ENCODE measurements around the gene MAP1B.
A peak's percentile ranks its signal among the peaks of the same experiment; 100 is the strongest.

MAP1B gene

GRCh38 chr5:72133212-72133990 is 26.1 kb downstream of the MAP1B start:
- TF ChIP-seq CTCF (conservative IDR thresholded peaks at IDR 0.05) = no peak
- no peak overlapping the region for H3K27ac ChIP-seq

- TF ChIP-seq CTCF (conservative IDR thresholded peaks at IDR 0.05) = no peak
- no peak overlapping the region for H3K27ac ChIP-seq
Measured at GRCh38 chr5:72134226-72134899, 27.1 kb downstream of the MAP1B start.

- no peak overlapping the region for H3K27ac ChIP-seq
- peak; percentile 67 for TF ChIP-seq CTCF (conservative IDR thresholded peaks at IDR 0.05)
Measured at GRCh38 chr5:72137826-72138409, 30.6 kb downstream of the MAP1B start.

GRCh38 chr5:72138943-72139521 is 31.8 kb downstream of the MAP1B start:
- H3K27ac ChIP-seq = no peak overlapping the region
- no peak for TF ChIP-seq CTCF (conservative IDR thresholded peaks at IDR 0.05)

GRCh38 chr5:72140711-72141110 is 33.4 kb downstream of the MAP1B start:
- no peak for TF ChIP-seq CTCF (conservative IDR thresholded peaks at IDR 0.05)
- no peak overlapping the region for H3K27ac ChIP-seq

- TF ChIP-seq CTCF (conservative IDR thresholded peaks at IDR 0.05) = no peak
- no peak overlapping the region for H3K27ac ChIP-seq
Measured at GRCh38 chr5:72141440-72142355, 34.4 kb downstream of the MAP1B start.

Measured in VCaP (cell line).